ENCODE results near the gene PIP5KL1.
A peak's percentile ranks its signal among the peaks of the same experiment; 100 is the strongest.

PIP5KL1 gene

GRCh38 chr9:127968700-127969383, 38.3 kb upstream of the PIP5KL1 start:
- DNase-seq (ENCODE audit: low read depth in 1 of 2, low spot score in 1 of 2) = no peak

- peak in 1 of 2 donors; percentile 48 for DNase-seq (ENCODE audit: low read depth in 1 of 2, low spot score in 1 of 2)
Measured at GRCh38 chr9:127968042-127968441, 37.5 kb upstream of the PIP5KL1 start.

GRCh38 chr9:127967151-127967809, 36.7 kb upstream of the PIP5KL1 start:
- no peak for DNase-seq (ENCODE audit: low read depth in 1 of 2, low spot score in 1 of 2)

GRCh38 chr9:127966416-127967150, 36.0 kb upstream of the PIP5KL1 start:
- no peak for DNase-seq (ENCODE audit: low read depth in 1 of 2, low spot score in 1 of 2)

GRCh38 chr9:127965953-127966352, 35.4 kb upstream of the PIP5KL1 start:
- DNase-seq (ENCODE audit: low read depth in 1 of 2, low spot score in 1 of 2) = no peak

GRCh38 chr9:127963359-127964064, 32.9 kb upstream of the PIP5KL1 start:
- no peak for DNase-seq (ENCODE audit: low read depth in 1 of 2, low spot score in 1 of 2)

GRCh38 chr9:127963041-127963358, 32.4 kb upstream of the PIP5KL1 start:
- no peak for DNase-seq (ENCODE audit: low read depth in 1 of 2, low spot score in 1 of 2)

- DNase-seq (ENCODE audit: low read depth in 1 of 2, low spot score in 1 of 2) = no peak
Measured at GRCh38 chr9:127962278-127962677, 31.7 kb upstream of the PIP5KL1 start.

GRCh38 chr9:127961613-127962155, 31.1 kb upstream of the PIP5KL1 start:
- no peak for DNase-seq (ENCODE audit: low read depth in 1 of 2, low spot score in 1 of 2)

- DNase-seq (ENCODE audit: low read depth in 1 of 2, low spot score in 1 of 2) = no peak
Measured at GRCh38 chr9:127961155-127961490, 30.5 kb upstream of the PIP5KL1 start.

GRCh38 chr9:127960410-127961154, 30.0 kb upstream of the PIP5KL1 start:
- DNase-seq (ENCODE audit: low read depth in 1 of 2, low spot score in 1 of 2) = no peak

- no peak for DNase-seq (ENCODE audit: low read depth in 1 of 2, low spot score in 1 of 2)
Measured at GRCh38 chr9:127959841-127960409, 29.3 kb upstream of the PIP5KL1 start.

GRCh38 chr9:127959398-127959797, 28.8 kb upstream of the PIP5KL1 start:
- DNase-seq (ENCODE audit: low read depth in 1 of 2, low spot score in 1 of 2) = no peak

- DNase-seq (ENCODE audit: low read depth in 1 of 2, low spot score in 1 of 2) = no peak
Measured at GRCh38 chr9:127958728-127959127, 28.2 kb upstream of the PIP5KL1 start.

- DNase-seq (ENCODE audit: low read depth in 1 of 2, low spot score in 1 of 2) = peak; percentile 52 to 86
Measured at GRCh38 chr9:127955294-127956015, 24.9 kb upstream of the PIP5KL1 start.

- no peak for DNase-seq (ENCODE audit: low read depth in 1 of 2, low spot score in 1 of 2)
Measured at GRCh38 chr9:127954831-127955293, 24.3 kb upstream of the PIP5KL1 start.

GRCh38 chr9:127953768-127954505, 23.4 kb upstream of the PIP5KL1 start:
- no peak for DNase-seq (ENCODE audit: low read depth in 1 of 2, low spot score in 1 of 2)

GRCh38 chr9:127953154-127953553, 22.6 kb upstream of the PIP5KL1 start:
- no peak for DNase-seq (ENCODE audit: low read depth in 1 of 2, low spot score in 1 of 2)

All from activated CD4-positive, alpha-beta T cell treated with anti-CD3 and anti-CD28 coated beads, Interleukin-2, amount 50 U/mL, for 24 hours (primary cell).